BLaER1 (cell line): ENCODE measurements around the gene TMEM38A.
"Not testable (repeated sequence)": the region's sequence is repeated elsewhere in the genome, so short reads cannot be mapped to it uniquely, and the experiment has no call there.

Source experiments
- H3K27ac ChIP-seq: shearing (Covaris generic); formaldehyde crosslinking; 2 replicates; pipeline ENCODE4 v1.8.1; 2022
- H3K27me3 ChIP-seq: shearing (Covaris generic); formaldehyde crosslinking; 2 replicates; pipeline ENCODE4 v1.8.1; 2022
- H3K36me3 ChIP-seq: shearing (Covaris generic); formaldehyde crosslinking; 2 replicates; pipeline ENCODE4 v1.8.1; 2022
- H3K4me1 ChIP-seq: shearing (Covaris generic); formaldehyde crosslinking; 2 replicates; pipeline ENCODE4 v1.8.1; 2022
- H3K4me2 ChIP-seq: shearing (Covaris generic); formaldehyde crosslinking; 2 replicates; pipeline ENCODE4 v1.8.1; 2022
- H3K4me3 ChIP-seq: shearing (Covaris generic); formaldehyde crosslinking; 2 replicates; pipeline ENCODE4 v1.8.1; 2022
- H3K9ac ChIP-seq: shearing (Covaris generic); formaldehyde crosslinking; 2 replicates; pipeline ENCODE4 v1.8.1; 2022
- H3K9me3 ChIP-seq: shearing (Covaris generic); formaldehyde crosslinking; 2 replicates; pipeline ENCODE4 v1.8.1; 2022
- H4K20me1 ChIP-seq: shearing (Covaris generic); formaldehyde crosslinking; 2 replicates; pipeline ENCODE4 v1.8.1; 2022
- Cebpa-rat ChIP-seq: shearing (Covaris generic); IDR thresholded peaks from 2 replicates; pipeline ENCODE4 v1.8.1; 2022

TMEM38A gene

GRCh38 chr19:16631465-16631864 lies 29.5 kb upstream of the TMEM38A start:
- TF ChIP-seq Cebpa-rat, result no peak
- no peak overlapping the region for H3K27ac ChIP-seq
- H3K9ac ChIP-seq, result no peak overlapping the region
- H3K36me3 ChIP-seq, result peaks cover 66% of the 10 kb centered on the region
- H3K27me3 ChIP-seq, result no peaks in the 10 kb centered on the region
- peaks cover 46% of the 10 kb centered on the region for H4K20me1 ChIP-seq
- no peak overlapping the region for H3K4me3 ChIP-seq
- H3K9me3 ChIP-seq, result peaks cover 17% of the 10 kb centered on the region
- no peak overlapping the region for H3K4me2 ChIP-seq
- H3K4me1 ChIP-seq, result peaks cover 18% of the 10 kb centered on the region

DNA sequence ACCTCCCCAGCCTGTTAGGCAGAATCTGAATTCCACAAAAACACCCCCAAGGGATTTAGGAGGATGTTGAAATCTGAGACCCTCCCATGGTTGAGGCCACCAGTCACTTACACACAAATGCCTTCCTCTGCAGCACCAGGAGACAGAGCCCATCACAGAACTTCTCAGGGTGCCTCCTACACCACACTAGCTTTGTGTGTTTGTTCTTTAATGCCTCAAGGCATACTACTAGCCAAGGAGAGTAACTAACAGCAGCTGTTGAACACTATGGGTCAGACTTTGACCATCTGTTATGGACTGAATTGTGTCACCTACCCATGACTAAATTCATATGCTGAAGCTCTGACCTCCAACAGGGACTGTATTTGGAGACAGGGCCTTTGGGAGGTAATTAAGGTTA lies 23.4 kb upstream of the TMEM38A start:
- Histone ChIP-seq H3K27me3 (no peaks in the 10 kb centered on the region), H3K4me2 (peak overlapping the region; percentile 65), H3K27ac (peak overlapping the region; percentile 49; the same call in 1 of the 2 replicates), H4K20me1 (peaks cover 93% of the 10 kb centered on the region), H3K4me1 (peaks cover 21% of the 10 kb centered on the region), H3K9me3 (peaks cover 2% of the 10 kb centered on the region; the same call in 1 of the 2 replicates), H3K4me3 (0 out of 2 replicates have a peak overlapping the region, but pooled peaks have one; percentile 14), H3K9ac (peak overlapping the region; percentile 53; the same call in 1 of the 2 replicates), H3K36me3 (peaks cover 98% of the 10 kb centered on the region)
- TF ChIP-seq Cebpa-rat, result no peak

DNA sequence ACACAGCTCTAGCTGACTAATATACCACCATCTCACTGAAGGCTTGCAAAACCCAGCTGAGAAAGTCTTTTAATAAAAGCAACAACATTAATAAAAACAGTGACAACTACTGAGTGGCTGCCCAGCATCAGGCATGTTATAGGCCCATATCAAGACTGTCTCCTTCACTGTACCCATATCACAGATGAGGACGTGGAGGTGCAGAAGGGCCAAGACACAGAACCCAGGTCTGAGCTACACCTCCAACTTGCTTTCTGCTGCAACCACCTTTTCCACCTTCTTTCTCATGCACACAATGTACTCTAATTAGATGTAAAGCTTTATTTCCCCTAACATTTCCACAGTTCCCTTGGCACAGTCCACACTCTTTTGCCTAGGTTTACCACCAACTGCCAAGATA lies 22.3 kb upstream of the TMEM38A start:
- H3K27me3 ChIP-seq, result no peaks in the 10 kb centered on the region
- peaks cover 99% of the 10 kb centered on the region for H4K20me1 ChIP-seq
- 0 out of 2 replicates have a peak overlapping the region, but pooled peaks have one; percentile 15 for H3K9ac ChIP-seq
- no peak overlapping the region for H3K27ac ChIP-seq
- peaks cover 21% of the 10 kb centered on the region for H3K4me1 ChIP-seq
- TF ChIP-seq Cebpa-rat, result no peak
- peak overlapping the region; percentile 65; the same call in 1 of the 2 replicates for H3K4me2 ChIP-seq
- H3K4me3 ChIP-seq, result no peak overlapping the region
- H3K36me3 ChIP-seq, result peaks cover 98% of the 10 kb centered on the region
- no peaks in the 10 kb centered on the region for H3K9me3 ChIP-seq

DNA sequence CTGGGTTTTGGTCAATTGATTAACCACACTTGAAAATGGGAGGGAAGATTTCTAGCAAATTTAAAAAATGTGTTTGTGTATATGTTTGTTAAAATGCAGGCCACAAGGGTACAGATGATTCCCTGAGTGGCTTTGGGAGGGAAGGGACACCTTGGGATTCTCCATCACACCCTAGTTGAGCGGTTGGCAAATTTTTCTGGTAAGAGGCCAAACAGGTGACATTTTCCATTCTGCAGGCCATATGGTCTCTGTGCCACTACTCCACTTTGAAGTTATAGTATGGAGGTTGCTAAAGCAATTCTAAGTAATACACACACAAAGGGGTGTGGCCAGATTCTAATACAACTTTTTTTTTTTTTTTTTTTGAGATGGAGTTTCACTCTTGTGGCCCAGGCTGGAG lies 20.0 kb upstream of the TMEM38A start:
- Histone ChIP-seq H3K4me1 (peaks cover 21% of the 10 kb centered on the region), H3K27me3 (no peaks in the 10 kb centered on the region), H3K9me3 (no peaks in the 10 kb centered on the region), H3K4me3 (no peak overlapping the region), H3K27ac (no peak overlapping the region), H4K20me1 (peaks cover 98% of the 10 kb centered on the region), H3K4me2 (no peak overlapping the region), H3K36me3 (peaks cover 99% of the 10 kb centered on the region), H3K9ac (no peak overlapping the region)
- TF ChIP-seq Cebpa-rat, result no peak

DNA sequence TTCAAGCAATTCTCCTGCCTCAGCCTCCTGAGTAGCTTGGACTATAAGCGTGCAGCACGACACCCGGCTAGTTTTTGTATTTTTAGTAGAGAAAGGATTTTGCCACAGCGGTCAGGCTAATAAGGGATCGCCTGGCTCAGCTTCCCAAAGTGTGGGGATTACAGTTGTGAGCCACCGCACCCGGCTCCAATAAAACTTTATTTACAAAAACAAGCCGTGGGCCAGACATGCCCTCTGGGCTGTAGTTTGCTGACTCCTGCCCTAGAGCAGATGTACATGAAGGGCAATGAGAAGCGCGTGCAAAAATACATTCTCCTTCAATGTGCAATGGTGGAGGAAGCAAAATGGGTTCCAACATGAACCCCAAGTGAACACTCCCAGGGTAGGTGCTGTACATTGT lies 19.2 kb upstream of the TMEM38A start:
- H3K27me3 ChIP-seq, result no peaks in the 10 kb centered on the region
- H3K27ac ChIP-seq, result no peak overlapping the region
- H3K4me3 ChIP-seq, result no peak overlapping the region
- peaks cover 21% of the 10 kb centered on the region for H3K4me1 ChIP-seq
- no peak overlapping the region for H3K4me2 ChIP-seq
- H4K20me1 ChIP-seq, result peaks cover 97% of the 10 kb centered on the region
- H3K36me3 ChIP-seq, result peaks cover 99% of the 10 kb centered on the region
- no peaks in the 10 kb centered on the region for H3K9me3 ChIP-seq
- no peak for TF ChIP-seq Cebpa-rat
- no peak overlapping the region for H3K9ac ChIP-seq

DNA sequence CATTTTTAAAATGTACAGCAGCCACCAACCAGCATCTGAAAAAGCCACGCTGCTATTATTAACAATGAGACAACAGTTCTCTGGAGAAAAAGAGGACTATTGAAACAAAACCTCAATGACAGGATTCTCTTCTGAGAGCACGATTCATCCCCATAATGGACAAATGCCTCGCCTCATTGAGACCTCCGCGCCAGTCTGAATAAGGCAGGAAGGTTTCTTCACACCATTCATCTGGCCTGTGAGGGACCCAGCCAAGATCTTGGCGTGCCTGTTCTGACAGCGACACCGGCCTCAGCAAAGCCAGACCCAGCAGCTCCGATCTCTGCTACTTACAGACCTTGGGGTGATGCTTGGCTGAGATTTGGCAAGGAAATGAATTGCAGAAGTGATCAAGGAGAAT lies 15.8 kb upstream of the TMEM38A start:
- Histone ChIP-seq H3K9ac (no peak overlapping the region), H3K27me3 (no peaks in the 10 kb centered on the region), H3K36me3 (peaks cover 93% of the 10 kb centered on the region), H3K4me2 (no peak overlapping the region), H4K20me1 (peaks cover 89% of the 10 kb centered on the region), H3K27ac (no peak overlapping the region), H3K9me3 (no peaks in the 10 kb centered on the region), H3K4me3 (no peak overlapping the region), H3K4me1 (peaks cover 12% of the 10 kb centered on the region)
- TF ChIP-seq Cebpa-rat, result no peak

DNA sequence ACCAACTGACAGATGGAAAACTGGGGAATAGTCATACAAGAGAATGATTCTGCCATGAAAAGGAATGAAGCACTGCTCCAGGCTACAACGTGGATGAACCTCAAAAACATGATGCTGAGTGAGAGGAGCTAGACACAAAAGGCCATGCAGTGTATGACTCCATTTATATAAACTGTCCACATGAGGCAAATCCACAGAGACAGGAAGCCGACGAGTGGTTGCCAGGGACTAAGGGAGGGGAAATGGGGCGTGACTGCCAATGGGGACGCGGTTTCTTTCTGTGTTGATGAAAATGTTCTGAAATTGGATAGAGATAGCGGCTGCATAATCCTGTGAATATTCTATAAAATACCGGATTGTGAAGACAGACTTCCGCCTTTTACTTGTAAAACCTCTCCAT lies 11.2 kb upstream of the TMEM38A start:
- Histone ChIP-seq H3K9ac (no peak overlapping the region; the same call in 1 of the 2 replicates), H3K4me1 (peaks cover 29% of the 10 kb centered on the region), H4K20me1 (peaks cover 90% of the 10 kb centered on the region), H3K4me2 (peak overlapping the region; percentile 48), H3K36me3 (peaks cover 91% of the 10 kb centered on the region), H3K9me3 (no peaks in the 10 kb centered on the region), H3K27me3 (no peaks in the 10 kb centered on the region), H3K4me3 (no peak overlapping the region), H3K27ac (no peak overlapping the region)
- TF ChIP-seq Cebpa-rat, result no peak

- H4K20me1 ChIP-seq, result peaks cover 90% of the 10 kb centered on the region
- H3K9ac ChIP-seq, result no peak overlapping the region; the same call in 1 of the 2 replicates
- TF ChIP-seq Cebpa-rat, result no peak
- peak overlapping the region; percentile 48 for H3K4me2 ChIP-seq
- peaks cover 91% of the 10 kb centered on the region for H3K36me3 ChIP-seq
- H3K27me3 ChIP-seq, result no peaks in the 10 kb centered on the region
- peaks cover 31% of the 10 kb centered on the region for H3K4me1 ChIP-seq
- no peak overlapping the region for H3K4me3 ChIP-seq
- H3K27ac ChIP-seq, result no peak overlapping the region
- H3K9me3 ChIP-seq, result no peaks in the 10 kb centered on the region
Measured at GRCh38 chr19:16650821-16651220, 10.1 kb upstream of the TMEM38A start.

GRCh38 chr19:16651421-16652188 lies 9.3 kb upstream of the TMEM38A start:
- Histone ChIP-seq H4K20me1 (peaks cover 92% of the 10 kb centered on the region), H3K4me1 (peaks cover 39% of the 10 kb centered on the region), H3K36me3 (peaks cover 91% of the 10 kb centered on the region), H3K4me2 (peak overlapping the region; percentile 48)
- not testable (repeated sequence) for H3K9ac ChIP-seq, H3K9me3 ChIP-seq, H3K4me3 ChIP-seq, H3K27ac ChIP-seq, H3K27me3 ChIP-seq

GRCh38 chr19:16652854-16653253 lies 8.1 kb upstream of the TMEM38A start:
- Histone ChIP-seq H4K20me1 (peaks cover 99% of the 10 kb centered on the region), H3K4me2 (no peak overlapping the region), H3K4me3 (no peak overlapping the region), H3K9me3 (no peaks in the 10 kb centered on the region), H3K4me1 (peaks cover 52% of the 10 kb centered on the region), H3K27ac (no peak overlapping the region), H3K9ac (no peak overlapping the region), H3K27me3 (no peaks in the 10 kb centered on the region), H3K36me3 (peaks cover 91% of the 10 kb centered on the region)
- no peak for TF ChIP-seq Cebpa-rat
